Transverse colon (tissue), 4 donors: ENCODE data around the gene CNTN4. TPM values are rescaled to one million over a fixed set of nuclear protein-coding genes. Genes with fewer than 3 reads are reported as not detected.
"Not testable (repeated sequence)": the region's sequence is repeated elsewhere in the genome, so short reads cannot be mapped to it uniquely, and the experiment has no call there.

Experiments used
- DNase-seq: peaks from one replicate; pipeline ENCODE4 v3.0.0-alpha.2; 2019
- H3K27ac ChIP-seq, 4 donors: fragments of 200-600 bp; sonication (generic); 2 replicates each; pipeline ENCODE4 v1.5.1; 2016 to 2018; ENCODE audit warnings: inconsistent platforms in 4 of 4
- H3K27me3 ChIP-seq: fragments of 200-600 bp; sonication (generic); 2 replicates; pipeline ENCODE4 v1.5.1; 2017; ENCODE audit warnings: inconsistent platforms
- H3K36me3 ChIP-seq, 4 donors: fragments of 200-600 bp; sonication (generic); 2 replicates each; pipeline ENCODE4 v1.5.1; 2017 to 2019; ENCODE audit warnings: inconsistent platforms in 4 of 4
- H3K4me1 ChIP-seq, 4 donors: fragments of 200-600 bp; sonication (generic); 2 replicates each; pipeline ENCODE4 v1.5.1; 2017 to 2020; ENCODE audit warnings: inconsistent platforms in 4 of 4
- H3K4me3 ChIP-seq, 4 donors: fragments of 200-600 bp; sonication (generic); 1 replicate in 1 of 4; 2 replicates in 3 of 4; pipeline versions ENCODE4 v1.5.1 to v1.6.1; 2017 to 2019; ENCODE audit warnings: inconsistent platforms in 4 of 4
- H3K9me3 ChIP-seq, 2 donors: fragments of 200-600 bp; sonication (generic); 2 replicates each; pipeline ENCODE4 v1.5.1; 2017 to 2019; ENCODE audit warnings: inconsistent platforms in 2 of 2
- EP300 ChIP-seq: sonication (generic); formaldehyde crosslinking; IDR thresholded peaks from one replicate; pipeline ENCODE4 v1.6.1; 2017; ENCODE audit warnings: antibody characterized with exemption, low read depth
- POLR2A ChIP-seq: fragments of 450-650 bp; IDR thresholded peaks from one replicate; pipeline ENCODE4 v1.6.1; 2016; ENCODE audit warnings: antibody characterized with exemption, mild to moderate bottlenecking, moderate library complexity
- POLR2AphosphoS5 ChIP-seq, 3 donors: sonication (generic); formaldehyde crosslinking; IDR thresholded peaks; one replicate each; pipeline ENCODE4 v1.6.1; 2016; ENCODE audit warnings: antibody characterized with exemption in 3 of 3
- WGBS, 2 donors: methylation state at CpG; one replicate each; pipeline ENCODE4 v1.1.5; 2018; ENCODE audit warnings: low coverage in 1 of 2; 5-methylcytosine and 5-hydroxymethylcytosine counted together
- in situ Hi-C, 4 donors: fragments of 200-750 bp; cut with MboI; loops; one replicate each; pipeline versions ENCODE4 v1.15.0 to v1.15.1; 2017; ENCODE audit warnings: low sequenced_read_pairs in 3 of 4, low pct_ligation_motif_present in 1 of 4, low pct_unique_long_range_greater_than_20kb in 1 of 4
- intact Hi-C: fragments of 100-400 bp; cut with DNase I; formaldehyde crosslinking; loops from one replicate; pipeline ENCODE4 v1.15.1; 2023; ENCODE audit warnings: low total_unique reads
- total RNA-seq, 4 donors: library from RNA; depleted of rRNA; stranded (reverse); fragments of >200 nt; gene quantifications; one replicate each; pipeline ENCODE4 v1.1.0, GENCODE V29; 2016
- TF ChIP-seq, protein P1 (sequence below), 5 experiments: fragments of 200-600 bp in 3 of 5; fragments of 450-650 bp in 2 of 5; sonication (generic) in 3 of 5; IDR thresholded peaks; 1 replicate in 2 of 5; 2 replicates in 3 of 5; pipeline ENCODE4 v1.5.1; 2016 to 2017; ENCODE audit warnings: antibody characterized with exemption in 5 of 5, inconsistent platforms in 3 of 5, mild to moderate bottlenecking in 2 of 5, moderate library complexity in 1 of 5

Gene CNTN4
- total RNA-seq, 4 donors from 2014 or later, result 17.6 to 49.0 (median 17.8) TPM

DNA sequence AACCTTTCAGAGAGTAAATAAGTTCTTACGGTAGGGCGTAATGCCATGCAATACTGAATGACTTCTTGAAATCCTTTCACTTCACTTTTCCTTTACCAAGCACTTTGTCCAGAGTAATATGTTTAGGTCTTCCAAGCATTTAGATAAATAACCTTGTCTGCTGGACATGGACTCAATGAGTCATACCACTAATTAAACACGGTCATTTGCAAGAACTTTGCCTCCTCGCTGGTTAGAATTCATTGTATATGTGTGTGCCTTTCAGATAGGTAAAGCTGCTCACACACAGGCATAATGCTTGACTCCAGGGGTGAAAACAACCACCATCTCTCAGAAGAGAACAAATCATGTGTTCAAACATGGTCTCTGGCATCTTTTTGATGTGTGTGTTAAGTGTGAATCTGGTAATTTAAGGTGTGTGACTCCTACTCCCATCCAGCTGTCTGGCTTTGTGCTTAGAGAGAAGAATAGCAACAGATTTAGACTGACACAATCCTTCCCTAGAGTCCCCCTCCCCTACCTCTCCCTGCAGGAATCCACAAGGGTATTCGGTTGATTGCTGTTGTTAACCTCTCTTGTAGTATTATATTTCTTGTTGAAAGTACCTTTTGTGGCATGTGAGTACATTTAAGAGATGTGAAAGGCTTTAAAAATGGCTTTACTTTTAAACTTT is 419.0 kb downstream of the CNTN4 start:
- 72 to 79% methylated on average over 5 of the region's 5 CpGs for WGBS, 2 donors
- Histone ChIP-seq H3K4me3 (no peak overlapping the region), H3K4me1 (no peaks in the 10 kb centered on the region), H3K27me3 (no peaks in the 10 kb centered on the region), H3K36me3 (no peaks in the 10 kb centered on the region), H3K27ac (no peak overlapping the region), H3K9me3 (no peaks in the 10 kb centered on the region)
- intact Hi-C loops, result loop anchor here (2.0 kb wide), 1 partner anchor 71 kb away; no protein-coding TSS in a partner anchor
- no peak for TF ChIP-seq EP300
- TF ChIP-seq, protein P1, sequence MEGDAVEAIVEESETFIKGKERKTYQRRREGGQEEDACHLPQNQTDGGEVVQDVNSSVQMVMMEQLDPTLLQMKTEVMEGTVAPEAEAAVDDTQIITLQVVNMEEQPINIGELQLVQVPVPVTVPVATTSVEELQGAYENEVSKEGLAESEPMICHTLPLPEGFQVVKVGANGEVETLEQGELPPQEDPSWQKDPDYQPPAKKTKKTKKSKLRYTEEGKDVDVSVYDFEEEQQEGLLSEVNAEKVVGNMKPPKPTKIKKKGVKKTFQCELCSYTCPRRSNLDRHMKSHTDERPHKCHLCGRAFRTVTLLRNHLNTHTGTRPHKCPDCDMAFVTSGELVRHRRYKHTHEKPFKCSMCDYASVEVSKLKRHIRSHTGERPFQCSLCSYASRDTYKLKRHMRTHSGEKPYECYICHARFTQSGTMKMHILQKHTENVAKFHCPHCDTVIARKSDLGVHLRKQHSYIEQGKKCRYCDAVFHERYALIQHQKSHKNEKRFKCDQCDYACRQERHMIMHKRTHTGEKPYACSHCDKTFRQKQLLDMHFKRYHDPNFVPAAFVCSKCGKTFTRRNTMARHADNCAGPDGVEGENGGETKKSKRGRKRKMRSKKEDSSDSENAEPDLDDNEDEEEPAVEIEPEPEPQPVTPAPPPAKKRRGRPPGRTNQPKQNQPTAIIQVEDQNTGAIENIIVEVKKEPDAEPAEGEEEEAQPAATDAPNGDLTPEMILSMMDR (IDR thresholded peaks at IDR 0.05), result no peak
- no peak for TF ChIP-seq POLR2AphosphoS5 (IDR thresholded peaks at IDR 0.05)
- no peak for TF ChIP-seq POLR2A
- in situ Hi-C loops, result no loop called here
- no peak for DNase-seq

DNA sequence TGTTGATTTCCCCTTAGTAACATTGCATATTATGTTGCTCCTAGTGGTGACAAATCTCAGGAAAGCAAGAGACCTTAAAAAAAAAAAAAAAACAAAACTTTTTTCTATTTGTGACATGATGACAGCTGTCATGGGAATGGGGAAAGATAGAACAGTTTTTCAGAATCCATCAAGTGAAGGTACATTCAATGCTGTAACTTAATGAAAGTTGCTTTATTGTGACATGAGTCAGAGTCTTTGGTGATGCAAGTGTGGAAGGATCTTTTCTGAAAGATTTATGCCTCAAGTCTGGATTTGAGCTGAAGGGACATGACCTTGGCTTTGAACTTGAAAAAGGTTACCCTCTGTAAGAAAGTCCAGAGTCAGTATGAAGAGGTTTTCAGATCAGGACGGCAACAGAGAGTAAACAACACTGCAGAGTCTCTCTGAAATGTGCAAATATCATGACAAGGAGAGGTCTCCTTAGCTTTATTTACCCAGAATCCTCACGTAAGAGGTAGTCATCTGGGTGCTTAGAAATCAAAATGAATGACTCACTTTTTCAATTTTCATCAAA is 424.7 kb downstream of the CNTN4 start:
- in situ Hi-C loops, result no loop called here
- Histone ChIP-seq H3K27ac (no peak overlapping the region), H3K4me3 (no peak overlapping the region), H3K4me1 (no peaks in the 10 kb centered on the region), H3K27me3 (no peaks in the 10 kb centered on the region), H3K9me3 (no peaks in the 10 kb centered on the region), H3K36me3 (no peaks in the 10 kb centered on the region)
- DNase-seq, result no peak
- TF ChIP-seq, protein P1 (IDR thresholded peaks at IDR 0.05), result no peak
- TF ChIP-seq EP300 (no peak), POLR2A (no peak), POLR2AphosphoS5 (IDR thresholded peaks at IDR 0.05) (no peak)
- intact Hi-C loops, result no loop called here
- WGBS, 2 donors, result 44 to 55% methylated on average over 2 of the region's 2 CpGs

DNA sequence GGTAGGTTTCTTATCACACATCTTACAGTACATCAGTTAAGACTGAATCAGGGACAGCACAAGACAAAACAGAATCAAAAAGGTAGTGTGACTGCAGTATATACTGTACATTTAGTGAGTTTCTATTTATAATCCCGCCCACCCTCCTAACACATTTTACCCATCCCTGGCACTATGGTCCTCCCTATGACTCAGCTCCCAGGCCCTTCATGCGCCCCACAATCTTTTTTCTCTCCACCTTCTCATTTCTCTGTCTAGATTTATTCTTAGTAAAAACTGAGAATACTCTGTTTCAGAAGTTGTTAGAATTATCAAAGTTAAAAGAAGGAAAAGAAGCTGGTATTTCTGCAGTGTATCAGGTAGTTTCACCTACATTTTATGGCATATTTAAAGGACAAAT is 427.3 kb downstream of the CNTN4 start:
- no peak overlapping the region for H3K27ac ChIP-seq
- no peaks in the 10 kb centered on the region for H3K27me3 ChIP-seq
- no peaks in the 10 kb centered on the region for H3K9me3 ChIP-seq
- DNase-seq, result no peak
- in situ Hi-C loops (no loop called here), intact Hi-C loops (loop anchor here (5.0 kb wide), 1 partner anchor 1256 kb away; no protein-coding TSS in a partner anchor)
- H3K4me3 ChIP-seq, result no peak overlapping the region
- TF ChIP-seq EP300 (no peak), POLR2A (no peak), POLR2AphosphoS5 (IDR thresholded peaks at IDR 0.05) (no peak)
- TF ChIP-seq, protein P1 (IDR thresholded peaks at IDR 0.05), result no peak
- 81 to 86% methylated on average over 2 of the region's 2 CpGs for WGBS, 2 donors
- no peaks in the 10 kb centered on the region for H3K4me1 ChIP-seq
- no peaks in the 10 kb centered on the region for H3K36me3 ChIP-seq

DNA sequence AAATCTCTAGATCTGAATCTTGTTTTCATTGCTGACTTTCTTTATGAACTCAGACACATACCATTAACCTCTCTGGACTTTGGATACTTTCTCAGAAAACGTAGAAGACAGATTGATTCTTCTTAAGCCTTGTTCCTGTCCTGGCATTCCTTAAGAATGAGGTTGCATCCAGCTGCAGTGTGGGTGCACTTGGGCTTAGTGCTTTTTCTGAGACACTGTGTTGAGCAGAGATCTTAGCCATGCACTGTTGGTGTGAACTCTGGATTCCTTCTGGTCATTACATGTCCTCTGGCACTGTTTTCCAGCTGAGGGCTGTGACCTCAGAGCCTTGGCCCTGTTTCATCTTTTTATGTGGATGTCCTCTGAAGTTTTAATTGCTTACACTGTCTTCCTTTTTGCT is 428.3 kb downstream of the CNTN4 start:
- Histone ChIP-seq H3K27ac (no peak overlapping the region), H3K4me1 (no peaks in the 10 kb centered on the region), H3K4me3 (no peak overlapping the region), H3K9me3 (no peaks in the 10 kb centered on the region), H3K27me3 (no peaks in the 10 kb centered on the region), H3K36me3 (no peaks in the 10 kb centered on the region)
- intact Hi-C loops, result loop anchor here (5.0 kb wide), 1 partner anchor 1255 kb away; no protein-coding TSS in a partner anchor
- TF ChIP-seq POLR2A, result no peak
- TF ChIP-seq, protein P1 (IDR thresholded peaks at IDR 0.05), result no peak
- TF ChIP-seq EP300, result no peak
- no peak for TF ChIP-seq POLR2AphosphoS5 (IDR thresholded peaks at IDR 0.05)
- no peak for DNase-seq
- in situ Hi-C loops, result no loop called here
- 0 to 7% methylated on average over 1 of the region's 1 CpG for WGBS, 2 donors

DNA sequence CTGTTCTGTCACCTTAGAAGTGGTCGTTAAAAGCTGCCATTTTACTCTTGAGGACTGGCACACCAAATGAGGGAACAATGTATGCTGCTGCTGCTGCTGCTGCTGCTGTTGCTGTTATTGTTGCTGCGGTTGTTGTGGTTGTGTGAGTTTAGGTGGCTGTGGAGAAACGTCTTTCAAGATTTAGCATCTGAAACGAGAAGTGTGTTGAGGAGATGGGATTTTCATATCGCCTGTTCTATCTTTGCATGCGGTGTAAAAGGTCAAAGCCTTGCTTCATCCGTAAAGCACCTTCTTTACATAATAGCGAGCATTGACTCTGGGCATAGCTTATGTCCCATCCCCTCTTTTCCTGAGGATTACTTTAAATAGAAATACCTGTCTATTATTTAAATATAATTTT is 428.7 kb downstream of the CNTN4 start:
- intact Hi-C loops, result loop anchor here (5.0 kb wide), 1 partner anchor 1255 kb away; no protein-coding TSS in a partner anchor
- H3K4me3 ChIP-seq, in situ Hi-C loops, H3K27ac ChIP-seq, H3K27me3 ChIP-seq, H3K9me3 ChIP-seq, DNase-seq, H3K36me3 ChIP-seq, H3K4me1 ChIP-seq: not testable (repeated sequence)
- WGBS, 2 donors, result 68 to 71% methylated on average over 6 to 8 of the region's 8 CpGs

DNA sequence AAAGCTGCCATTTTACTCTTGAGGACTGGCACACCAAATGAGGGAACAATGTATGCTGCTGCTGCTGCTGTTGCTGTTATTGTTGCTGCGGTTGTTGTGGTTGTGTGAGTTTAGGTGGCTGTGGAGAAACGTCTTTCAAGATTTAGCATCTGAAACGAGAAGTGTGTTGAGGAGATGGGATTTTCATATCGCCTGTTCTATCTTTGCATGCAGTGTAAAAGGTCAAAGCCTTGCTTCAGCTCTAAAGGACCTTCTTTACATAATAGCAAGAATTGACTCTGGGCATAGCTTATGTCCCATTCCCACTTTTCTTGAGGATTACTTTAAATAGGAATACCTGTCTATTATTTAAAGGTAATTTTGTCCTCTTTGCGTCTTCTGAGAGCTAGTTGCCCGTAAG is 436.1 kb downstream of the CNTN4 start:
- DNase-seq, H3K9me3 ChIP-seq, H3K36me3 ChIP-seq, H3K4me1 ChIP-seq, in situ Hi-C loops, H3K4me3 ChIP-seq, H3K27me3 ChIP-seq, H3K27ac ChIP-seq, intact Hi-C loops: not testable (repeated sequence)
- 84 to 85% methylated on average over 2 to 6 of the region's 6 CpGs for WGBS, 2 donors
